ENCODE results near the gene KRTAP4-2. TPM values are rescaled to one million over a fixed set of nuclear protein-coding genes. Genes with fewer than 3 reads are reported as not detected.

Gene KRTAP4-2
- total RNA-seq, 1 donor = not detected

DNA sequence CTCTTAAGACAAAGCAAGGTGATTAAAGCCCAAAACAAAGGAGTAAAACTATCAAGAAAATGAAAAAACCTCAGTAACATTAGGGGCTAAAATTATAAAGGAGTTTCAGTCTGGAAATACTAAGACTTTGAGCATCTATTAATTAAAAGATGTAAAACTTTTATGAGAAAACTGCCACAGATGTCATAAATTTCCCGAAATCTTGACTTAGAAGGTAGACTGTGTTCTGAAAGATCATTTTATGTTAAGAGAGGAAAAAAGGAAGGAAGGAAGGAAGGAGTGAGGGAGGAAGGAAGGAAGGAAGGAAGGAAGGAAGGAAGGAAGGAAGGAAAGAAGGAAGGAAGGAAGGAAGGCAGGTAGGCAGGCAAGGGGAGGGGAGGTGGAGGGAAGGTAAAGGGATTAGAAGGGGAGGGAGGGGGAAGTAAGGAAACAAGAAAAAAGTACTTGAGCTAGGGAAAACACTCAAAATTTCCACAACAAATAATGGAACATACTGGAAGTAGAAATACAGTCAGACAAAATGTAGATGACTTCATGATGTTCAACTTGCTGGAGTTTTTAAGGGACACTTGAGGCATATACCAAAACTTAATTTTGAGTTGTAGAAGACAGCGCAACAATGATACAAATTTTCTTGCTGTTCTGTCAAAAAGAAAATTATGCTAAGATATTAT lies 30.4 kb downstream of the KRTAP4-2 start:
- DNase-seq (ENCODE audit: insufficient read length, low spot score, missing footprints) = no peak
- Histone ChIP-seq H3K36me3 (ENCODE audit: insufficient read depth, low read length) (no peaks in the 10 kb centered on the region), H3K4me3 (ENCODE audit: insufficient read depth, low read length) (no peak overlapping the region), H3K27ac (ENCODE audit: low read depth, low read length) (no peak overlapping the region), H4K20me1 (ENCODE audit: insufficient read depth, low read length) (no peaks in the 10 kb centered on the region), H3K27me3 (ENCODE audit: insufficient read depth, low read length) (no peaks in the 10 kb centered on the region), H3K4me2 (ENCODE audit: insufficient read depth, low read length) (no peak overlapping the region), H3K79me2 (ENCODE audit: insufficient read depth, low read length) (no peaks in the 10 kb centered on the region), H3K4me1 (ENCODE audit: insufficient read depth, low read length) (no peaks in the 10 kb centered on the region), H2AFZ (ENCODE audit: low read length) (no peak overlapping the region), H3K9me3 (ENCODE audit: low read depth, low read length) (peaks cover 2% of the 10 kb centered on the region)
- TF ChIP-seq, protein P1, sequence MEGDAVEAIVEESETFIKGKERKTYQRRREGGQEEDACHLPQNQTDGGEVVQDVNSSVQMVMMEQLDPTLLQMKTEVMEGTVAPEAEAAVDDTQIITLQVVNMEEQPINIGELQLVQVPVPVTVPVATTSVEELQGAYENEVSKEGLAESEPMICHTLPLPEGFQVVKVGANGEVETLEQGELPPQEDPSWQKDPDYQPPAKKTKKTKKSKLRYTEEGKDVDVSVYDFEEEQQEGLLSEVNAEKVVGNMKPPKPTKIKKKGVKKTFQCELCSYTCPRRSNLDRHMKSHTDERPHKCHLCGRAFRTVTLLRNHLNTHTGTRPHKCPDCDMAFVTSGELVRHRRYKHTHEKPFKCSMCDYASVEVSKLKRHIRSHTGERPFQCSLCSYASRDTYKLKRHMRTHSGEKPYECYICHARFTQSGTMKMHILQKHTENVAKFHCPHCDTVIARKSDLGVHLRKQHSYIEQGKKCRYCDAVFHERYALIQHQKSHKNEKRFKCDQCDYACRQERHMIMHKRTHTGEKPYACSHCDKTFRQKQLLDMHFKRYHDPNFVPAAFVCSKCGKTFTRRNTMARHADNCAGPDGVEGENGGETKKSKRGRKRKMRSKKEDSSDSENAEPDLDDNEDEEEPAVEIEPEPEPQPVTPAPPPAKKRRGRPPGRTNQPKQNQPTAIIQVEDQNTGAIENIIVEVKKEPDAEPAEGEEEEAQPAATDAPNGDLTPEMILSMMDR (IDR thresholded peaks at IDR 0.05; ENCODE audit: extremely low read depth, low read depth, low read length) = no peak

DNA sequence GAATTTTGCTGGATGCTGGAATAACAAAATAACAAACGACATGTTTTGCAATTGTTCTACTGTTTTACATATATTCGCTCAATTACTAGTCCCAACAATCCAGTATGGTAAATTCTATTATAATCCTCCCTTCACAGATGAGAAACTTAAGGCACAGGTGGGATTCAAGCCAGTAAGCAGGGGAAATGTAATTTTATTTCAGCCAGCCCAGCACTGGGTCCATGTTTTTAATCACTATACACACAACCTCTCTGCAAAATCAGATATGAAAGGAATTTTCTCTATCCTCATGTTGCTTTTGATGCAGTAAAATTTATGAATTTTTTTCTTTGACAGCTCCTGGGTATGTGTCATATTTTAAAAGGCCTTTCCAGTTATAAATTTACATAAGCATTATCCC lies 32.8 kb downstream of the KRTAP4-2 start:
- H3K27me3 ChIP-seq (ENCODE audit: insufficient read depth, low read length) = no peaks in the 10 kb centered on the region
- H3K4me3 ChIP-seq (ENCODE audit: insufficient read depth, low read length) = no peak overlapping the region
- no peak overlapping the region for H3K4me2 ChIP-seq (ENCODE audit: insufficient read depth, low read length)
- H3K36me3 ChIP-seq (ENCODE audit: insufficient read depth, low read length) = no peaks in the 10 kb centered on the region
- TF ChIP-seq, protein P1 (IDR thresholded peaks at IDR 0.05; ENCODE audit: extremely low read depth, low read depth, low read length) = no peak
- H4K20me1 ChIP-seq (ENCODE audit: insufficient read depth, low read length) = no peaks in the 10 kb centered on the region
- no peak for DNase-seq (ENCODE audit: insufficient read length, low spot score, missing footprints)
- no peak overlapping the region for H3K27ac ChIP-seq (ENCODE audit: low read depth, low read length)
- no peaks in the 10 kb centered on the region for H3K79me2 ChIP-seq (ENCODE audit: insufficient read depth, low read length)
- no peak overlapping the region for H2AFZ ChIP-seq (ENCODE audit: low read length)
- peaks cover 6% of the 10 kb centered on the region for H3K4me1 ChIP-seq (ENCODE audit: insufficient read depth, low read length)
- peaks cover 2% of the 10 kb centered on the region for H3K9me3 ChIP-seq (ENCODE audit: low read depth, low read length)

DNA sequence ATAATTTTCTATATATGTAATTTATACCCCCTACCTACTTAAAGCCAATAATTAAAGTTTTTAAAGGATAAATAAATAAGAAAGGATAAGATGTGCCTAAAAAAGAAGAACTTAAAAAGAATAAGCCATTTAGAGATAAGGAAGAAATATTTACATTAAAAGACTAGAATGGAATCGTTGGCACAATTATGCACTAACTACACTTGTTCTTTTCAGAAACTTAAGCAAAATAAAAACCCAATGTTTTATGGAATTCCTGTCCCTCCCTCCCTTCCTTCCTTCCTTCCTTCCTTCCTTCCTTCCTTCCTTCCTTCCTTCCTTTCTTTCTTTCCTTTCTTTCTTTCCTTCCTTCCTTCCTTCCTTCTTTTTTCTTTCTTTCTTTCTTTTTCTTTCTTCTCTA lies 33.2 kb downstream of the KRTAP4-2 start:
- TF ChIP-seq, protein P1 (IDR thresholded peaks at IDR 0.05; ENCODE audit: extremely low read depth, low read depth, low read length) = no peak
- H3K27me3 ChIP-seq (ENCODE audit: insufficient read depth, low read length) = no peaks in the 10 kb centered on the region
- H3K79me2 ChIP-seq (ENCODE audit: insufficient read depth, low read length) = no peaks in the 10 kb centered on the region
- peaks cover 2% of the 10 kb centered on the region for H3K9me3 ChIP-seq (ENCODE audit: low read depth, low read length)
- H3K4me2 ChIP-seq (ENCODE audit: insufficient read depth, low read length) = no peak overlapping the region
- H3K27ac ChIP-seq (ENCODE audit: low read depth, low read length) = no peak overlapping the region
- peaks cover 6% of the 10 kb centered on the region for H3K4me1 ChIP-seq (ENCODE audit: insufficient read depth, low read length)
- H2AFZ ChIP-seq (ENCODE audit: low read length) = no peak overlapping the region
- H3K36me3 ChIP-seq (ENCODE audit: insufficient read depth, low read length) = no peaks in the 10 kb centered on the region
- no peaks in the 10 kb centered on the region for H4K20me1 ChIP-seq (ENCODE audit: insufficient read depth, low read length)
- no peak for DNase-seq (ENCODE audit: insufficient read length, low spot score, missing footprints)
- no peak overlapping the region for H3K4me3 ChIP-seq (ENCODE audit: insufficient read depth, low read length)

DNA sequence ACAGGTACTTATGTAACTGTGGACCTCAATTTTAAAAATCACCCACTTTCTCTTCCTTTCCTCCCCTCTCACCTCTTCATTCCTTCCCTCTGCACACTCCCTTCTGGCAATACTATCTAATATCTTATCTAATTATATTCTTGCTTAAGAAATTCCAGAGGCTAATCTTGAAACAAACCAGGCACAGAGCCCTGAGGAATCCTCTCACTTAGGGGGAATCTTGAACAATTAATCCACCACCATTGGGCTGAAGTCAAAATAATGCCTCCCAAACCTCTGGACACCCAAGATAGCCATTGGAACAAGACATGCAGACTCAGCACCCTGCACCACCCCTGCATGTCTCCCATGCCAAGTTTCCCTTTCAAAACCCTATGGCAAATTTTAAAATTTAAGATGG lies 36.7 kb downstream of the KRTAP4-2 start:
- no peak for DNase-seq (ENCODE audit: insufficient read length, low spot score, missing footprints)
- Histone ChIP-seq H3K4me3 (ENCODE audit: insufficient read depth, low read length) (no peak overlapping the region), H3K4me1 (ENCODE audit: insufficient read depth, low read length) (peaks cover 6% of the 10 kb centered on the region), H3K27ac (ENCODE audit: low read depth, low read length) (peak overlapping the region; percentile 69), H3K4me2 (ENCODE audit: insufficient read depth, low read length) (no peak overlapping the region), H4K20me1 (ENCODE audit: insufficient read depth, low read length) (no peaks in the 10 kb centered on the region), H3K27me3 (ENCODE audit: insufficient read depth, low read length) (no peaks in the 10 kb centered on the region), H3K9me3 (ENCODE audit: low read depth, low read length) (peaks cover 2% of the 10 kb centered on the region), H3K36me3 (ENCODE audit: insufficient read depth, low read length) (no peaks in the 10 kb centered on the region), H3K79me2 (ENCODE audit: insufficient read depth, low read length) (no peaks in the 10 kb centered on the region), H2AFZ (ENCODE audit: low read length) (no peak overlapping the region)
- TF ChIP-seq, protein P1 (IDR thresholded peaks at IDR 0.05; ENCODE audit: extremely low read depth, low read depth, low read length) = no peak

Data from osteoblast (primary cell).